Activated naive CD4-positive, alpha-beta T cell (primary cell): ENCODE measurements around the gene ATG2B.

ENCODE experiments used
- DNase-seq, 4 experiments: peaks; one replicate each; lab custom pipeline; 2025; lab: John Stamatoyannopoulos, UW

The ATG2B gene

GRCh38 chr14:96309133-96309895 is 53.8 kb downstream of the ATG2B start:
- no peak for DNase-seq

GRCh38 chr14:96307434-96307833 is 55.7 kb downstream of the ATG2B start:
- DNase-seq, result no peak

GRCh38 chr14:96304956-96305355 is 58.2 kb downstream of the ATG2B start:
- no peak for DNase-seq

- no peak for DNase-seq
Measured at GRCh38 chr14:96303981-96304380, 59.2 kb downstream of the ATG2B start.

GRCh38 chr14:96299441-96299840 is 63.7 kb downstream of the ATG2B start:
- no peak for DNase-seq

GRCh38 chr14:96297997-96298515 is 65.1 kb downstream of the ATG2B start:
- no peak for DNase-seq

GRCh38 chr14:96297000-96297399 is 66.1 kb downstream of the ATG2B start:
- no peak for DNase-seq

GRCh38 chr14:96294246-96294645 is 68.9 kb downstream of the ATG2B start:
- no peak for DNase-seq

GRCh38 chr14:96287856-96288255 is 75.3 kb downstream of the ATG2B start:
- no peak for DNase-seq

- DNase-seq, result no peak
Measured at GRCh38 chr14:96286251-96286650, 76.9 kb downstream of the ATG2B start.

- DNase-seq, result no peak
Measured at GRCh38 chr14:96285667-96286066, 77.5 kb downstream of the ATG2B start.

GRCh38 chr14:96284430-96284829 is 78.7 kb downstream of the ATG2B start:
- DNase-seq, result no peak

- no peak for DNase-seq
Measured at GRCh38 chr14:96284008-96284407, 79.1 kb downstream of the ATG2B start.

GRCh38 chr14:96281486-96281885 is 81.7 kb downstream of the ATG2B start:
- no peak for DNase-seq

GRCh38 chr14:96280104-96280503 is 83.0 kb downstream of the ATG2B start:
- no peak for DNase-seq

- DNase-seq, result no peak
Measured at GRCh38 chr14:96279564-96279963, 83.6 kb downstream of the ATG2B start.

- no peak for DNase-seq
Measured at GRCh38 chr14:96277890-96278289, 85.3 kb downstream of the ATG2B start.

- DNase-seq, result peak; percentile 38 to 70 (median 62)
Measured at GRCh38 chr14:96275177-96276112, 87.7 kb downstream of the ATG2B start.

- no peak for DNase-seq
Measured at GRCh38 chr14:96274543-96274942, 88.6 kb downstream of the ATG2B start.

GRCh38 chr14:96274122-96274521 is 89.0 kb downstream of the ATG2B start:
- DNase-seq, result no peak

- DNase-seq, result no peak
Measured at GRCh38 chr14:96273629-96274028, 89.5 kb downstream of the ATG2B start.

- DNase-seq, result no peak
Measured at GRCh38 chr14:96272777-96273473, 90.2 kb downstream of the ATG2B start.
